ENCODE measurements around the gene CAPN5.

GRCh38 chr11:77167111-77167626 lies 100.4 kb downstream of the CAPN5 start:
- TF ChIP-seq CTCF (IDR thresholded peaks at IDR 0.05): no peak
- no peak for TF ChIP-seq POLR2A (IDR thresholded peaks at IDR 0.05)
